Endothelial cell of umbilical vein (primary cell): ENCODE measurements around the gene CA11. TPM values are rescaled to one million over a fixed set of nuclear protein-coding genes. Genes with fewer than 3 reads are reported as not detected.

ENCODE experiments used
- BruUV-seq: library from RNA; stranded (reverse); fragments of 400-500 nt; replicated peaks from 2 replicates; lab custom pipeline; 2021; lab: Mats Ljungman, UMichigan
- CTCF ChIA-PET: fragments of 300-600, 350-600 bp; sonication (Branson Sonifier 250); formaldehyde crosslinking; loops from one replicate; lab custom pipeline; 2021; ENCODE audit warnings: antibody characterized with exemption, inconsistent platforms; lab: Charles Lee
- POLR2A ChIA-PET: fragments of 300-600, 350-600 bp; sonication (Branson Sonifier 250); formaldehyde crosslinking; loops from one replicate; lab custom pipeline; 2021; ENCODE audit warnings: antibody characterized with exemption, inconsistent platforms; lab: Charles Lee
- DNase-seq: peaks from one replicate; pipeline ENCODE4 v3.0.0-alpha.2; 2011; ENCODE audit warnings: low read depth, low spot score
- FAIRE-seq: peaks from 2 replicates; lab custom pipeline; 2011; peaks lifted over from hg19 to GRCh38; lab: Jason Lieb, UNC
- H2AFZ ChIP-seq: 2 replicates; pipeline ENCODE4 v1.6.0; 2012; ENCODE audit warnings: low read depth, low read length, control low read depth, inconsistent platforms
- H3K27ac ChIP-seq: 2 replicates; pipeline ENCODE4 v1.5.1; 2011; ENCODE audit warnings: low read depth, mild to moderate bottlenecking, control low read depth, low read length, moderate library complexity; ENCODE audit not compliant: insufficient read depth
- H3K27me3 ChIP-seq, 2 experiments: 2 replicates each; pipeline versions ENCODE4 v1.6.0 to v1.6.1; 2011; ENCODE audit warnings: low read length in 2 of 2, mixed read lengths in 1 of 2; ENCODE audit not compliant: control insufficient read depth in 2 of 2, insufficient read depth in 2 of 2
- H3K36me3 ChIP-seq, 2 experiments: 2 replicates in 1 of 2; 3 replicates in 1 of 2; pipeline ENCODE4 v1.5.1; 2011; ENCODE audit warnings: low read length in 2 of 2, mild to moderate bottlenecking in 1 of 2, moderate library complexity in 1 of 2; ENCODE audit not compliant: control insufficient read depth in 2 of 2, insufficient read depth in 2 of 2; ENCODE audit errors: extremely low read depth in 1 of 2
- H3K4me1 ChIP-seq: 3 replicates; pipeline ENCODE4 v1.5.1; 2011; ENCODE audit warnings: mild to moderate bottlenecking, low read length; ENCODE audit not compliant: control insufficient read depth, insufficient read depth; ENCODE audit errors: extremely low read depth
- H3K4me2 ChIP-seq: 2 replicates; pipeline ENCODE4 v1.6.1; 2011; ENCODE audit warnings: low read length, control low read depth, mixed read lengths; ENCODE audit not compliant: insufficient read depth
- H3K4me3 ChIP-seq, 3 experiments: fragments of 200-600 bp in 1 of 3; sonication (generic), shearing (Covaris generic) in 1 of 3; replicated peaks in 1 of 3; 2 replicates each; pipeline ENCODE4 v1.5.1; 2011 to 2016; ENCODE audit warnings: control low read depth in 3 of 3, low read length in 3 of 3, mild to moderate bottlenecking in 2 of 3, inconsistent platforms in 1 of 3, low read depth in 1 of 3, moderate library complexity in 1 of 3; ENCODE audit not compliant: insufficient read depth in 1 of 3
- H3K79me2 ChIP-seq: 2 replicates; pipeline ENCODE4 v1.6.0; 2012; ENCODE audit warnings: low read length, inconsistent platforms; ENCODE audit not compliant: control insufficient read depth, insufficient read depth
- H3K9ac ChIP-seq: replicated peaks from 2 replicates; pipeline ENCODE3; 2011; ENCODE audit warnings: low read length, control low read depth; ENCODE audit not compliant: insufficient read depth; ENCODE audit errors: extremely low read depth
- H3K9me1 ChIP-seq: replicated peaks from 3 replicates; pipeline ENCODE4 v1.6.0; 2011; ENCODE audit warnings: mild to moderate bottlenecking, low read length; ENCODE audit not compliant: control insufficient read depth, insufficient read depth; ENCODE audit errors: extremely low read depth
- H3K9me3 ChIP-seq: replicated peaks from 2 replicates; pipeline ENCODE4 v1.5.1; 2012; ENCODE audit warnings: low read length, inconsistent platforms; ENCODE audit not compliant: control insufficient read depth, insufficient read depth
- H4K20me1 ChIP-seq: replicated peaks from 2 replicates; pipeline ENCODE3; 2011; ENCODE audit warnings: mild to moderate bottlenecking, low read length; ENCODE audit not compliant: control insufficient read depth, insufficient read depth; ENCODE audit errors: extremely low read depth
- EZH2 ChIP-seq: IDR thresholded peaks from 2 replicates; pipeline ENCODE4 v1.6.1; 2012; ENCODE audit warnings: borderline replicate concordance, low read depth, mild to moderate bottlenecking, moderate library complexity, low read length, inconsistent platforms; ENCODE audit not compliant: severe bottlenecking
- FOS ChIP-seq: IDR thresholded peaks from 2 replicates; pipeline ENCODE4 v1.6.1; 2011; ENCODE audit warnings: mild to moderate bottlenecking, low read length, moderate library complexity, borderline replicate concordance; ENCODE audit not compliant: insufficient read depth
- GATA2 ChIP-seq: IDR thresholded peaks from 2 replicates; pipeline ENCODE4 v1.7.0; 2011; ENCODE audit warnings: low read depth, mild to moderate bottlenecking, moderate library complexity, mixed read lengths, low read length; ENCODE audit not compliant: insufficient read length, insufficient read depth
- JUN ChIP-seq: IDR thresholded peaks from 2 replicates; pipeline ENCODE4 v1.6.1; 2011; ENCODE audit warnings: borderline replicate concordance, low read depth; ENCODE audit not compliant: insufficient read length, insufficient read depth
- MYC ChIP-seq: IDR thresholded peaks from one replicate; pipeline ENCODE4 v1.6.1; 2011; ENCODE audit warnings: mild to moderate bottlenecking, low read depth, low read length
- POLR2A ChIP-seq: IDR thresholded peaks from 2 replicates; pipeline ENCODE4 v1.6.1; 2012; ENCODE audit warnings: low read depth, mild to moderate bottlenecking, control low read depth, low read length
- POLR2AphosphoS5 ChIP-seq: IDR thresholded peaks from 2 replicates; pipeline ENCODE4 v1.6.1; 2012; ENCODE audit warnings: low read depth, mild to moderate bottlenecking, control low read depth, low read length, moderate library complexity; ENCODE audit not compliant: insufficient read depth
- dilution Hi-C: fragments of 300-500 bp; cut with MboI; formaldehyde crosslinking; loops from one replicate; pipeline ENCODE4 v1.15.0; 2019; ENCODE audit warnings: low sequenced_read_pairs; ENCODE audit not compliant: extremely low pct_ligation_motif_present
- intact Hi-C: fragments of 100-400 bp; cut with micrococcal nuclease; formaldehyde crosslinking; loops from one replicate; pipeline ENCODE4 v1.10.0; 2022
- polyA plus RNA-seq, 4 experiments: library from polyadenylated mRNA; depleted of rRNA in 3 of 4; stranded (reverse) in 3 of 4; unstranded in 1 of 4; fragments of >200 nt; gene quantifications; 2 replicates each; pipeline versions ENCODE4 v1.2.1 to v1.2.3, GENCODE V29; 2011 to 2012; ENCODE audit warnings: missing spikeins in 1 of 4
- total RNA-seq: library from RNA; stranded (reverse); gene quantifications from 2 replicates; pipeline ENCODE4 v1.2.3, GENCODE V29; 2021
- TF ChIP-seq, protein P1 (sequence below): IDR thresholded peaks from 2 replicates; pipeline ENCODE4 v1.6.1; 2011; ENCODE audit not compliant: insufficient read depth, insufficient read length
- TF ChIP-seq, protein P2 (sequence below), 2 donors: IDR thresholded peaks; 1 replicate in 1 of 2; 2 replicates in 1 of 2; pipeline ENCODE4 v1.5.1; 2011; ENCODE audit warnings: low read length in 2 of 2, mild to moderate bottlenecking in 2 of 2, moderate library complexity in 2 of 2, control low read depth in 1 of 2, inconsistent platforms in 1 of 2, low read depth in 1 of 2; ENCODE audit not compliant: insufficient read depth in 1 of 2; ENCODE audit errors: extremely low read depth in 1 of 2

The CA11 gene
- total and polyA plus RNA-seq, 2 donors (not counting 3 experiments of a cell fraction or from before 2014, with no cell fraction given) = 2.8 to 4.7 TPM

DNA sequence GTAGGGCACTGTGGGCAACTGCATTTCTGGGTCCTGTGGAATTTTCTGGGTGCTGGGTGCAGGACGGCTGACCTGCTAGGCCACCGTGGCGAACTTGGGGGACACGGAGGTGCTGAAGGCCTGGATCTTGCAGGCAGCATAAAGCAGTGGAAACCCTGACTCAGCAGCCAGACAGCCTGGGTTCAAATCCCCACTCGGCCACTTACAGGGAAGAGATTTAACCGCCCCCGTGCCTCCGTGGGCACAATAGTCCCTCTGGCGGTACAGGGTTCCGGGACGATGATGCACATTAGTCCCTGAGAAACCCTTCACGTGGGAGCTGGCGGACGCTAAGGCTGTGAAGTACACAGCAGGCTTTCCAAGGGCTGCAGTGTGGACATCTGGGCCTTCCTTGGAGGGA, 34.1 kb downstream of the CA11 start:
- Histone ChIP-seq H3K4me3 (no peak overlapping the region), H3K27ac (no peak overlapping the region), H4K20me1 (no peaks in the 10 kb centered on the region), H3K4me2 (no peak overlapping the region), H3K36me3 (peaks cover 16 to 19% of the 10 kb centered on the region in 2 experiments), H3K79me2 (peaks cover 13% of the 10 kb centered on the region), H2AFZ (no peak overlapping the region), H3K4me1 (peaks cover 5% of the 10 kb centered on the region), H3K9ac (no peak overlapping the region), H3K9me1 (no peaks in the 10 kb centered on the region), H3K9me3 (no peaks in the 10 kb centered on the region), H3K27me3 (no peaks in the 10 kb centered on the region)
- ChIA-PET CTCF (interaction anchor here (1.1 kb wide), 1 partner anchor 27 kb away, joined by 4 read pairs; no protein-coding TSS in a partner anchor), POLR2A (no interaction called here)
- dilution Hi-C loops = no loop called here
- FAIRE-seq (no peak), DNase-seq (no peak)
- intact Hi-C loops = no loop called here
- TF ChIP-seq POLR2A (no peak), MYC (no peak), JUN (no peak), EZH2 (no peak), FOS (no peak), GATA2 (no peak), POLR2AphosphoS5 (no peak)
- TF ChIP-seq, protein P1, sequence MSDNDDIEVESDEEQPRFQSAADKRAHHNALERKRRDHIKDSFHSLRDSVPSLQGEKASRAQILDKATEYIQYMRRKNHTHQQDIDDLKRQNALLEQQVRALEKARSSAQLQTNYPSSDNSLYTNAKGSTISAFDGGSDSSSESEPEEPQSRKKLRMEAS = no peak
- TF ChIP-seq, protein P2, sequence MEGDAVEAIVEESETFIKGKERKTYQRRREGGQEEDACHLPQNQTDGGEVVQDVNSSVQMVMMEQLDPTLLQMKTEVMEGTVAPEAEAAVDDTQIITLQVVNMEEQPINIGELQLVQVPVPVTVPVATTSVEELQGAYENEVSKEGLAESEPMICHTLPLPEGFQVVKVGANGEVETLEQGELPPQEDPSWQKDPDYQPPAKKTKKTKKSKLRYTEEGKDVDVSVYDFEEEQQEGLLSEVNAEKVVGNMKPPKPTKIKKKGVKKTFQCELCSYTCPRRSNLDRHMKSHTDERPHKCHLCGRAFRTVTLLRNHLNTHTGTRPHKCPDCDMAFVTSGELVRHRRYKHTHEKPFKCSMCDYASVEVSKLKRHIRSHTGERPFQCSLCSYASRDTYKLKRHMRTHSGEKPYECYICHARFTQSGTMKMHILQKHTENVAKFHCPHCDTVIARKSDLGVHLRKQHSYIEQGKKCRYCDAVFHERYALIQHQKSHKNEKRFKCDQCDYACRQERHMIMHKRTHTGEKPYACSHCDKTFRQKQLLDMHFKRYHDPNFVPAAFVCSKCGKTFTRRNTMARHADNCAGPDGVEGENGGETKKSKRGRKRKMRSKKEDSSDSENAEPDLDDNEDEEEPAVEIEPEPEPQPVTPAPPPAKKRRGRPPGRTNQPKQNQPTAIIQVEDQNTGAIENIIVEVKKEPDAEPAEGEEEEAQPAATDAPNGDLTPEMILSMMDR (IDR thresholded peaks at IDR 0.05; ENCODE audit: extremely low read depth in 1 of 2, insufficient read depth in 1 of 2, low read depth in 1 of 2, low read length in 2 of 2) = no peak
- no TSS peak for BruUV-seq
